ENCODE data around the gene CAMK1D. TPM values are rescaled to one million over a fixed set of nuclear protein-coding genes. Genes with fewer than 3 reads are reported as not detected.

The CAMK1D gene
- total and polyA plus RNA-seq, 10 of the 15 experiments (the other 5 are each of a cell fraction or from before 2014, with no cell fraction given), result 2.1 to 35.5 (median 14.7) TPM

GRCh38 chr10:12597788-12598765, 248.7 kb downstream of the CAMK1D start:
- Histone ChIP-seq H3K9me3 (replicated peaks; ENCODE audit: control insufficient read depth, insufficient read depth, low read length) (peaks cover 3% of the 10 kb centered on the region; the same call in 2 of the 3 replicates), H3K4me3 (no peak overlapping the region), H3K4me2 (ENCODE audit: control insufficient read depth, insufficient read depth) (no peak overlapping the region), H2AFZ (ENCODE audit: control insufficient read depth, low read depth, low read length) (no peak overlapping the region), H3K4me1 (ENCODE audit: control insufficient read depth, insufficient read depth, low read length) (no peaks in the 10 kb centered on the region), H3K9ac (ENCODE audit: control insufficient read depth, insufficient read depth, low read length) (no peak overlapping the region), H3K27me3 (replicated peaks in 1 of 2; ENCODE audit: control insufficient read depth in 2 of 2, insufficient read depth in 2 of 2, low read length in 1 of 2) (no peaks in the 10 kb centered on the region), H3K27ac (ENCODE audit: control insufficient read depth, insufficient read depth) (no peak overlapping the region), H3K36me3 (ENCODE audit: control insufficient read depth in 2 of 2, insufficient read depth in 2 of 2, low read length in 1 of 2) (no peaks in the 10 kb centered on the region), H4K20me1 (ENCODE audit: control insufficient read depth, insufficient read depth) (no peaks in the 10 kb centered on the region), H3K79me2 (ENCODE audit: control insufficient read depth, insufficient read depth, low read length) (no peaks in the 10 kb centered on the region)
- RAD21 ChIA-PET (ENCODE audit: unreplicated experiment), result no interaction called here
- 86% methylated on average over 15 of the region's 15 CpGs for WGBS (ENCODE audit: insufficient coverage, insufficient replicate concordance, low lambda C conversion rate, missing lambda C conversion rate)
- FAIRE-seq (no peak), DNase-seq (ENCODE audit: low read depth, low spot score) (no peak), ATAC-seq (no peak)
- in situ Hi-C loops (cut with MboI), result no loop called here
- no TSS peak for BruUV-seq (replicated peaks)
- POLR2A ChIA-PET, result interaction anchor here (0.5 kb wide), 1 partner anchor 45 kb away, joined by 3 read pairs; no protein-coding TSS in a partner anchor
- CTCF ChIA-PET, result interaction anchor here (2.0 to 2.7 kb wide), 2 partner anchors 59 to 112 kb away, joined by 6 read pairs; no protein-coding TSS in a partner anchor
- TF ChIP-seq FOXK2 (IDR thresholded peaks at IDR 0.05), result no peak
- SMC1A ChIA-PET (ENCODE audit: uncharacterized antibody, unreplicated experiment), result interaction anchor here (1.8 kb wide), 1 partner anchor 383 kb away, joined by 3 read pairs; no protein-coding TSS in a partner anchor
- intact Hi-C loops (cut with micrococcal nuclease; ENCODE audit: unreplicated experiment), result no loop called here

GRCh38 chr10:12600652-12601051, 251.3 kb downstream of the CAMK1D start:
- H3K4me1 ChIP-seq (ENCODE audit: control insufficient read depth, insufficient read depth, low read length), result peaks cover 5% of the 10 kb centered on the region
- H3K4me3 ChIP-seq, result no peak overlapping the region
- no peak overlapping the region for H3K27ac ChIP-seq (ENCODE audit: control insufficient read depth, insufficient read depth)
- ATAC-seq (no peak), FAIRE-seq (no peak), DNase-seq (ENCODE audit: low read depth, low spot score) (no peak)
- no peaks in the 10 kb centered on the region for H3K27me3 ChIP-seq (replicated peaks in 1 of 2; ENCODE audit: control insufficient read depth in 2 of 2, insufficient read depth in 2 of 2, low read length in 1 of 2)
- no peak overlapping the region for H2AFZ ChIP-seq (ENCODE audit: control insufficient read depth, low read depth, low read length)
- no peak overlapping the region for H3K4me2 ChIP-seq (ENCODE audit: control insufficient read depth, insufficient read depth)
- RAD21 ChIA-PET (ENCODE audit: unreplicated experiment), result no interaction called here
- H3K79me2 ChIP-seq (ENCODE audit: control insufficient read depth, insufficient read depth, low read length), result no peaks in the 10 kb centered on the region
- SMC1A ChIA-PET (ENCODE audit: uncharacterized antibody, unreplicated experiment), result interaction anchor here (1.5 kb wide), 2 partner anchors 10 to 106 kb away, joined by 3 to 5 read pairs; no protein-coding TSS in a partner anchor
- in situ Hi-C loops (cut with MboI) (no loop called here), intact Hi-C loops (cut with micrococcal nuclease; ENCODE audit: unreplicated experiment) (no loop called here)
- POLR2A ChIA-PET, result interaction anchor here (1.1 kb wide), 1 partner anchor 53 kb away, joined by 3 read pairs; no protein-coding TSS in a partner anchor
- peaks cover 2% of the 10 kb centered on the region; the same call in 2 of the 3 replicates for H3K9me3 ChIP-seq (replicated peaks; ENCODE audit: control insufficient read depth, insufficient read depth, low read length)
- BruUV-seq (replicated peaks), result no TSS peak
- no peak overlapping the region for H3K9ac ChIP-seq (ENCODE audit: control insufficient read depth, insufficient read depth, low read length)
- CTCF ChIA-PET, result interaction anchor here (1.4 kb wide), 1 partner anchor 56 kb away, joined by 5 read pairs; no protein-coding TSS in a partner anchor
- H3K36me3 ChIP-seq (ENCODE audit: control insufficient read depth in 2 of 2, insufficient read depth in 2 of 2, low read length in 1 of 2), result no peaks in the 10 kb centered on the region
- no peaks in the 10 kb centered on the region for H4K20me1 ChIP-seq (ENCODE audit: control insufficient read depth, insufficient read depth)
- 74% methylated on average over 4 of the region's 4 CpGs for WGBS (ENCODE audit: insufficient coverage, insufficient replicate concordance, low lambda C conversion rate, missing lambda C conversion rate)
- no peak for TF ChIP-seq SUPT20H (IDR thresholded peaks at IDR 0.05; ENCODE audit: borderline replicate concordance, control insufficient read depth, low read depth, low read length)
- TF ChIP-seq MAX (IDR thresholded peaks at IDR 0.05; ENCODE audit: low read depth, low read length), result no peak
- TF ChIP-seq SIX5 (IDR thresholded peaks at IDR 0.05; ENCODE audit: low read depth, low read length, severe bottlenecking), result no peak
- no peak for TF ChIP-seq NFYB (IDR thresholded peaks at IDR 0.05; ENCODE audit: insufficient read depth, low read depth, low read length)
- no peak for TF ChIP-seq ZSCAN29 (IDR thresholded peaks at IDR 0.05)
- no peak for TF ChIP-seq BMI1 (IDR thresholded peaks at IDR 0.05; ENCODE audit: borderline replicate concordance)
- TF ChIP-seq TCF3 (IDR thresholded peaks at IDR 0.05; ENCODE audit: borderline replicate concordance, insufficient read depth, low read depth, low read length), result no peak
- TF ChIP-seq NFYA (IDR thresholded peaks at IDR 0.05; ENCODE audit: borderline replicate concordance, low read depth, low read length), result no peak

Measured in GM12878 (cell line).